Panc1 (cell line): ENCODE measurements around the gene ADRM1. TPM values are rescaled to one million over a fixed set of nuclear protein-coding genes. Genes with fewer than 3 reads are reported as not detected.

Experiments used
- ATAC-seq: fragments of 200-7000 bp; cut with Tn5 transposase; 2 replicates; pipeline ENCODE4 v1.9.1; 2020; ENCODE audit warnings: mild to moderate bottlenecking, moderate library complexity
- BruUV-seq: library from RNA; stranded (reverse); fragments of 400-500 nt; replicated peaks from 2 replicates; lab custom pipeline; 2021; lab: Mats Ljungman, UMichigan
- CTCF ChIA-PET: fragments of 300-600 bp; sonication (Branson Sonifier 250); formaldehyde crosslinking; loops from one replicate; lab custom pipeline; 2022; ENCODE audit warnings: antibody characterized with exemption; lab: Charles Lee
- POLR2A ChIA-PET: fragments of 300-600 bp; sonication (Branson Sonifier 250); formaldehyde crosslinking; loops from one replicate; lab custom pipeline; 2022; ENCODE audit warnings: antibody characterized with exemption; lab: Charles Lee
- DNase-seq: peaks from one replicate; pipeline ENCODE4 v3.0.0-alpha.2; 2010; ENCODE audit warnings: low read depth, low spot score
- H3K27ac ChIP-seq: 2 replicates; pipeline ENCODE4 v1.5.1; 2011; ENCODE audit warnings: mild to moderate bottlenecking, low read length, inconsistent platforms
- H3K27me3 ChIP-seq: fragments of 200-500 bp; sonication (Bioruptor generic); 2 replicates; pipeline ENCODE4 v1.6.0; 2014; ENCODE audit warnings: low read length, inconsistent platforms; ENCODE audit not compliant: control insufficient read depth, insufficient read depth
- H3K36me3 ChIP-seq: fragments of 200-500 bp; sonication (Bioruptor generic); 2 replicates; pipeline ENCODE4 v1.5.1; 2014; ENCODE audit warnings: inconsistent platforms, mild to moderate bottlenecking, low read length, moderate library complexity; ENCODE audit not compliant: control insufficient read depth, insufficient read depth
- H3K4me1 ChIP-seq: 2 replicates; pipeline ENCODE4 v1.5.1; 2011; ENCODE audit warnings: inconsistent platforms, mild to moderate bottlenecking, low read length, moderate library complexity; ENCODE audit not compliant: control insufficient read depth, insufficient read depth
- H3K4me3 ChIP-seq, 2 experiments: 2 replicates each; pipeline ENCODE4 v1.5.1; 2011 to 2012; ENCODE audit warnings: low read depth in 2 of 2, low read length in 2 of 2, mild to moderate bottlenecking in 2 of 2, inconsistent platforms in 1 of 2, moderate library complexity in 1 of 2
- H3K9me3 ChIP-seq: fragments of 200-500 bp; sonication (Bioruptor generic); 2 replicates; pipeline ENCODE4 v1.5.1; 2014; ENCODE audit warnings: low read depth, mild to moderate bottlenecking, inconsistent platforms, low read length, moderate library complexity; ENCODE audit not compliant: control insufficient read depth, insufficient read depth
- CTCF ChIP-seq: fragments of 450-650 bp; IDR thresholded peaks from 2 replicates; pipeline ENCODE4 v1.5.1; 2017; ENCODE audit warnings: mild to moderate bottlenecking
- POLR2AphosphoS5 ChIP-seq: IDR thresholded peaks from 2 replicates; pipeline ENCODE4 v1.6.1; 2012; ENCODE audit warnings: mild to moderate bottlenecking, low read depth, low read length, moderate library complexity
- REST ChIP-seq, 2 experiments: IDR thresholded peaks; 2 replicates each; pipeline ENCODE4 v1.6.1; 2011 to 2012; ENCODE audit warnings: low read depth in 2 of 2, control low read depth in 1 of 2, low read length in 1 of 2, mild to moderate bottlenecking in 1 of 2, moderate library complexity in 1 of 2; ENCODE audit not compliant: insufficient read depth in 1 of 2
- SIN3A ChIP-seq: IDR thresholded peaks from 2 replicates; pipeline ENCODE4 v1.6.1; 2012; ENCODE audit warnings: low read depth, mild to moderate bottlenecking, low read length, moderate library complexity, borderline replicate concordance; ENCODE audit not compliant: insufficient read depth
- TCF7L2 ChIP-seq: IDR thresholded peaks from 2 replicates; pipeline ENCODE4 v1.6.1; 2011; ENCODE audit warnings: mild to moderate bottlenecking, low read depth, low read length, inconsistent platforms
- in situ Hi-C: cut with HindIII; loops from 2 replicates; pipeline ENCODE4 v1.10.0; 2016; ENCODE audit warnings: low sequenced_read_pairs, low pct_unique_long_range_greater_than_20kb
- intact Hi-C: fragments of 100-400 bp; cut with micrococcal nuclease; formaldehyde crosslinking; loops from one replicate; pipeline ENCODE4 v1.10.0; 2022; ENCODE audit not compliant: unreplicated experiment
- total RNA-seq: library from RNA; stranded (reverse); gene quantifications from one replicate; pipeline ENCODE4 v1.2.1, GENCODE V29; 2021; ENCODE audit not compliant: unreplicated experiment

The ADRM1 gene
- total RNA-seq, 1 experiment from 2014 or later = 194 TPM

- intact Hi-C loops = no loop called here
- no peaks in the 10 kb centered on the region for H3K9me3 ChIP-seq
- in situ Hi-C loops = no loop called here
- DNase-seq (no peak), ATAC-seq (no peak)
- peaks cover 5% of the 10 kb centered on the region; the same call in 1 of the 2 replicates for H3K36me3 ChIP-seq
- H3K4me1 ChIP-seq = no peaks in the 10 kb centered on the region
- H3K27ac ChIP-seq = no peak overlapping the region
- no peak overlapping the region for H3K4me3 ChIP-seq
- ChIA-PET CTCF (no interaction called here), POLR2A (no interaction called here)
- BruUV-seq = no TSS peak
- no peaks in the 10 kb centered on the region for H3K27me3 ChIP-seq
- no peak for TF ChIP-seq SIN3A
Measured at GRCh38 chr20:62285151-62285550, 17.6 kb upstream of the ADRM1 start.

- POLR2A ChIA-PET = no interaction called here
- Histone ChIP-seq H3K27me3 (no peaks in the 10 kb centered on the region), H3K4me1 (no peaks in the 10 kb centered on the region), H3K36me3 (peaks cover 5% of the 10 kb centered on the region; the same call in 1 of the 2 replicates), H3K27ac (no peak overlapping the region), H3K9me3 (no peaks in the 10 kb centered on the region), H3K4me3 (no peak overlapping the region)
- no TSS peak for BruUV-seq
- intact Hi-C loops (no loop called here), in situ Hi-C loops (no loop called here)
- DNase-seq (no peak), ATAC-seq (no peak)
- CTCF ChIA-PET = no interaction called here
- TF ChIP-seq POLR2AphosphoS5 (no peak), TCF7L2 (no peak), CTCF (no peak), SIN3A (no peak), REST (IDR thresholded peaks at IDR 0.05; ENCODE audit: insufficient read depth in 1 of 2, low read depth in 2 of 2, low read length in 1 of 2) (no peak)
Measured at GRCh38 chr20:62285722-62286121, 17.1 kb upstream of the ADRM1 start.

GRCh38 chr20:62286493-62287064 lies 16.2 kb upstream of the ADRM1 start:
- no peaks in the 10 kb centered on the region for H3K27me3 ChIP-seq
- no peak for DNase-seq
- ChIA-PET CTCF (no interaction called here), POLR2A (no interaction called here)
- no peak overlapping the region for H3K4me3 ChIP-seq
- intact Hi-C loops (no loop called here), in situ Hi-C loops (no loop called here)
- H3K4me1 ChIP-seq = no peaks in the 10 kb centered on the region
- no peaks in the 10 kb centered on the region for H3K9me3 ChIP-seq
- H3K36me3 ChIP-seq = peaks cover 5% of the 10 kb centered on the region; the same call in 1 of the 2 replicates
- no TSS peak for BruUV-seq
- TF ChIP-seq TCF7L2 (no peak), POLR2AphosphoS5 (no peak), SIN3A (no peak), REST (IDR thresholded peaks at IDR 0.05; ENCODE audit: insufficient read depth in 1 of 2, low read depth in 2 of 2, low read length in 1 of 2) (no peak), CTCF (no peak)
- no peak overlapping the region for H3K27ac ChIP-seq
- ATAC-seq = no peak
